Gastrocnemius medialis (tissue), 4 donors: ENCODE data around the gene EPS8L1. TPM values are rescaled to one million over a fixed set of nuclear protein-coding genes. Genes with fewer than 3 reads are reported as not detected.

ENCODE experiments used
- ATAC-seq, 2 donors: fragments of 150-250 bp; one replicate each; pipeline ENCODE4 v1.9.1; 2016
- DNase-seq, 2 donors: peaks; one replicate each; pipeline ENCODE4 v3.0.0-alpha.2; 2019
- H3K27ac ChIP-seq, 4 donors: fragments of 200-600 bp; sonication (generic); 1 replicate in 1 of 4; 2 replicates in 3 of 4; pipeline ENCODE4 v1.5.1; 2016 to 2018; ENCODE audit warnings: mild to moderate bottlenecking in 2 of 4, moderate library complexity in 1 of 4
- H3K27me3 ChIP-seq, 3 donors: fragments of 200-600 bp; sonication (generic) in 2 of 3; 1 replicate in 1 of 3; 2 replicates in 2 of 3; pipeline versions ENCODE4 v1.5.1 to v1.6.0; 2016 to 2019; ENCODE audit warnings: mild to moderate bottlenecking in 1 of 3, moderate library complexity in 1 of 3
- H3K36me3 ChIP-seq, 2 donors: fragments of 200-600 bp; sonication (generic) in 1 of 2; one replicate each; pipeline ENCODE4 v1.5.1; 2017 to 2018
- H3K4me1 ChIP-seq, 2 donors: fragments of 200-600 bp; sonication (generic) in 1 of 2; one replicate each; pipeline ENCODE4 v1.5.1; 2016 to 2017; ENCODE audit warnings: mild to moderate bottlenecking in 2 of 2
- H3K4me3 ChIP-seq, 4 donors: fragments of 200-600 bp; sonication (generic) in 3 of 4; 1 replicate in 1 of 4; 2 replicates in 3 of 4; pipeline ENCODE4 v1.5.1; 2016 to 2019; ENCODE audit warnings: mild to moderate bottlenecking in 2 of 4
- H3K9me3 ChIP-seq, 3 donors: fragments of 200-600 bp; sonication (generic) in 2 of 3; 1 replicate in 1 of 3; 2 replicates in 2 of 3; pipeline ENCODE4 v1.5.1; 2016 to 2019
- POLR2A ChIP-seq, 2 donors: fragments of 450-650 bp; IDR thresholded peaks; one replicate each; pipeline ENCODE4 v1.6.1; 2017; ENCODE audit warnings: antibody characterized with exemption in 2 of 2, mild to moderate bottlenecking in 2 of 2, moderate library complexity in 2 of 2
- in situ Hi-C, 4 donors: fragments of 200-750 bp; cut with MboI; loops; one replicate each; pipeline versions ENCODE4 v1.15.0 to v1.8.0; 2017; ENCODE audit warnings: low sequenced_read_pairs in 4 of 4
- intact Hi-C: fragments of 100-400 bp; cut with DNase I; formaldehyde crosslinking; loops from one replicate; pipeline ENCODE4 v1.15.1; 2023; ENCODE audit warnings: low total_unique reads
- total RNA-seq, 4 donors: library from RNA; depleted of rRNA; stranded (reverse); fragments of >200 nt; gene quantifications; one replicate each; pipeline versions ENCODE4 v1.1.0 to v1.2.3, GENCODE V29; 2016
- TF ChIP-seq, protein P1 (sequence below), 5 experiments: fragments of 450-650 bp in 3 of 5; fragments of 200-600 bp in 2 of 5; sonication (generic) in 2 of 5; IDR thresholded peaks in 4 of 5; conservative IDR thresholded peaks in 1 of 5; 1 replicate in 4 of 5; 2 replicates in 1 of 5; pipeline ENCODE4 v1.5.1; 2016 to 2019; ENCODE audit warnings: antibody characterized with exemption in 5 of 5, mild to moderate bottlenecking in 3 of 5, moderate library complexity in 3 of 5

Gene EPS8L1
- total RNA-seq, 4 donors from 2014 or later, result 0.25 to 2.4 (median 1.3) TPM

DNA sequence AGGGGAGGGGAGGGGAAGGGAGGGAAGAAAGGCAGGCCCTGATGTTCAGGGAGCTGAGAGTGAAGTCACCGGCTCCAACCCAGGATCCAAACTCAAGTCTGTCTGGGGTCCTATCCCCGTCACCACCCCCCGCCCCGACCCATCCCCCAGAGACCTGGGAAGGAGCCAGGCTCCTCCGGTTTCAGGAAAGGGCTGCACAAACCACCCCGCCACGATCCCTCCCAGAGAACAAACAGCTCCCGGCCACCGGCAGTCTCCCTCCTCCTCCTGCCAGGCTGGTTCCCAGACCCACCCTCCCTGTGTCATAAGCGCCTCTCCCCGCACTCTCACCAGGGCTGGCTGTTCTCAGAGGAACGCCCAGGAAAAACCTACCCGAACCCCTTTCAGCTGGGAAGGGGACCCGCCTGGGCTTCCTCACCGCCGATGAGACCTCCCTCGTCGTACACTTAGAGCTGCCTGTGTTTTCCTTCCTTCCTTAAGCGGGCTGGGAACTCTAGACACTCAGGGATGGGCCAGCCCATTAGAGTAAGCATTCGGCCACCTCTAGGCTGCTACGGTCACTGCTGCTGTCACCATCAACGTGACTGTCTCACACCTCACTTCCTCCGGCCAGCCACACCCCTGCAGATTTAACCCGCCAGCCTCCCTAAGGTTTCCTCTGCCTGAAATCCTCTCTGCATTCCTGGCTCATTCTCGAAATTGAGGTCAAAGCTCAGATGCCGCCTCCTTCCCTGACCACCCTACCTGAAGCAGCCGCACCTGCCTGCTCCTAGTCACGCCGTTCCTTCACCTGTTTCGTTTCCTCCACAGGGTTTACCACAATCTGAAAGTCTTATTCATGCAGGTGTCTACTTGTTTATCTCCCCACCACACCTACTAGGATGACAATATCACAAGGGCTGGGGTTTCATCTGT, 6.5 kb upstream of the EPS8L1 start:
- Histone ChIP-seq H3K9me3 (no peaks in the 10 kb centered on the region), H3K4me3 (peak overlapping the region in 1 of 4 donors; percentile 9), H3K4me1 (no peaks in the 10 kb centered on the region), H3K27ac (no peak overlapping the region), H3K36me3 (no peaks in the 10 kb centered on the region), H3K27me3 (peaks cover 33 to 73% (median 46%) of the 10 kb centered on the region in 3 donors)
- ATAC-seq, result peak in 1 of 2 donors; percentile 39
- intact Hi-C loops, result no loop called here
- in situ Hi-C loops, result no loop called here
- TF ChIP-seq, protein P1, sequence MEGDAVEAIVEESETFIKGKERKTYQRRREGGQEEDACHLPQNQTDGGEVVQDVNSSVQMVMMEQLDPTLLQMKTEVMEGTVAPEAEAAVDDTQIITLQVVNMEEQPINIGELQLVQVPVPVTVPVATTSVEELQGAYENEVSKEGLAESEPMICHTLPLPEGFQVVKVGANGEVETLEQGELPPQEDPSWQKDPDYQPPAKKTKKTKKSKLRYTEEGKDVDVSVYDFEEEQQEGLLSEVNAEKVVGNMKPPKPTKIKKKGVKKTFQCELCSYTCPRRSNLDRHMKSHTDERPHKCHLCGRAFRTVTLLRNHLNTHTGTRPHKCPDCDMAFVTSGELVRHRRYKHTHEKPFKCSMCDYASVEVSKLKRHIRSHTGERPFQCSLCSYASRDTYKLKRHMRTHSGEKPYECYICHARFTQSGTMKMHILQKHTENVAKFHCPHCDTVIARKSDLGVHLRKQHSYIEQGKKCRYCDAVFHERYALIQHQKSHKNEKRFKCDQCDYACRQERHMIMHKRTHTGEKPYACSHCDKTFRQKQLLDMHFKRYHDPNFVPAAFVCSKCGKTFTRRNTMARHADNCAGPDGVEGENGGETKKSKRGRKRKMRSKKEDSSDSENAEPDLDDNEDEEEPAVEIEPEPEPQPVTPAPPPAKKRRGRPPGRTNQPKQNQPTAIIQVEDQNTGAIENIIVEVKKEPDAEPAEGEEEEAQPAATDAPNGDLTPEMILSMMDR (IDR thresholded peaks at IDR 0.05 in 4 of 5, conservative IDR thresholded peaks at IDR 0.05 in 1 of 5), result no peak
- no peak for TF ChIP-seq POLR2A (IDR thresholded peaks at IDR 0.05)
- no peak for DNase-seq

DNA sequence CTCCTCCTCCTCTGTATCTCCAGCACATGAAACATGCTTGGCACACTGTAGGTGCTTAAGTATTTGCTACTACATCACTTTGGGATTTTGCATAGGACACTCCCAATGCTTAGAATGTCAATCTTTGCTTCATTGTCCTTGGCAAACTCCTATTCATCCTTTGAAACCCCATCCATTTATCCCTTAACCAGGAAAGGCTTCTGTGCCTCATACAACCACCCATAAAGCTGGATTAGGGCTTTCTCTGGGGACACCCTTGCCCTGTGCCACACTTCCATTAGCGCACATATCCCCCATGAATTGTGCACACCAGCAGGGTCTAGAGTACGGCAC, 5.8 kb upstream of the EPS8L1 start:
- Histone ChIP-seq H3K27me3 (peaks cover 36 to 74% (median 46%) of the 10 kb centered on the region in 3 donors), H3K36me3 (no peaks in the 10 kb centered on the region), H3K27ac (no peak overlapping the region), H3K4me1 (no peaks in the 10 kb centered on the region), H3K4me3 (no peak overlapping the region), H3K9me3 (no peaks in the 10 kb centered on the region)
- intact Hi-C loops, result no loop called here
- DNase-seq (no peak), ATAC-seq (no peak)
- in situ Hi-C loops, result no loop called here
- no peak for TF ChIP-seq POLR2A (IDR thresholded peaks at IDR 0.05)
- TF ChIP-seq, protein P1 (IDR thresholded peaks at IDR 0.05 in 4 of 5, conservative IDR thresholded peaks at IDR 0.05 in 1 of 5), result no peak

DNA sequence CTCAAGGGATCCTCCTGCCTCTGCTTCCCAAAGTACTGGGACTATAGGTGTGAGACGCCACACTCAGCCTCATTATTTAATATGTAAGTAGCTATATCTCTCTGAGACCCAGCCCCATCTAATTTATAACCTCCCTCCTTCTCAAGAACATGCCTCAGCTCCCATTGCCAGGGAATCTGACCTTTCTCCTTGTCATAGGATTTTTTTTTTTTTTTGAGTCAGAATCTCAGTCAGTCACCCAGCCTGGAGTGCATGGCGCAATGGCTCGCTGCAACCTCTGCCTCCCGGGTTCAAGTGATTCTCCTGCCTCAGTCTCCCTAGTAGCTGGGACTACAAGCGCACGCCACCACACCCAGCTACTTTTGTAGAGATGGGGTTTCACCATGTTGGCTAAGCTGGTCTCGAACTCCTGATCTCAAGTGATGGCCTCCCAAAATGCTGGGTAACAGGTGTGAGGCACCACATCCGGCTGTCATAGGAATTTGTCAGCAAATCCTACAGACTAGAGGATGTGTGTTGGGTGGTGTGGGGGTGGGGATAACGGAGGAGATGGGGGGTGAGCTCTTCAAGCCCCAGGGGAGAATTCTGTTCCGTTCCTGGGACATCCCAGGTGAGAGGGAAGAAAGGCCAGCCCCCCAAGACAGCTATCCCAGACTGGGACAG, 5.1 kb upstream of the EPS8L1 start:
- in situ Hi-C loops, result no loop called here
- intact Hi-C loops, result no loop called here
- Histone ChIP-seq H3K4me3 (no peak overlapping the region), H3K9me3 (no peaks in the 10 kb centered on the region), H3K27ac (no peak overlapping the region), H3K36me3 (no peaks in the 10 kb centered on the region), H3K27me3 (peaks cover 43 to 77% (median 49%) of the 10 kb centered on the region in 3 donors), H3K4me1 (no peaks in the 10 kb centered on the region)
- ATAC-seq (no peak), DNase-seq (no peak)
- TF ChIP-seq, protein P1 (IDR thresholded peaks at IDR 0.05 in 4 of 5, conservative IDR thresholded peaks at IDR 0.05 in 1 of 5), result no peak
- no peak for TF ChIP-seq POLR2A (IDR thresholded peaks at IDR 0.05)

DNA sequence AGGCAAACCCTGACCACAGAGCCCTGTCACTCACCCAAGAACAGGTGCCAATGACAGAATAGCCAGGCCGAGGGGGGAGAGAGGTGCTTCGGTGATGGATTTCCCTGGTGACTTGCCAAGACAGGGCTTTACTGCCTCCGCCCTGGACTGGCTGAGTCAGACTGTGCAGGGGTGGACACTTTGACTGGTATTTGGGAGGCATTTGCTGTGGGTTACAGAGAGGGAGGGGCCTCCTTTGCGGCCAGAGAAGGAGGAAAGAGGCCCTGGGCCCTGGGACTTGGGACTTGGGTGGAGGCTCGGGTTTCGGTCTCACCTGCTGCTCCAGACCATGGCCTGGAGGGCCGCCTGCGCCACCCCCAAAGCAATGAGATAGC, 4.6 kb upstream of the EPS8L1 start:
- Histone ChIP-seq H3K36me3 (no peaks in the 10 kb centered on the region), H3K9me3 (no peaks in the 10 kb centered on the region), H3K4me3 (no peak overlapping the region), H3K27me3 (peaks cover 43 to 82% (median 47%) of the 10 kb centered on the region in 3 donors), H3K4me1 (no peaks in the 10 kb centered on the region), H3K27ac (no peak overlapping the region)
- intact Hi-C loops, result no loop called here
- no peak for DNase-seq
- ATAC-seq, result no peak
- TF ChIP-seq POLR2A (IDR thresholded peaks at IDR 0.05), result no peak
- TF ChIP-seq, protein P1 (IDR thresholded peaks at IDR 0.05 in 4 of 5, conservative IDR thresholded peaks at IDR 0.05 in 1 of 5), result no peak
- in situ Hi-C loops, result no loop called here
